NB4 (cell line): ENCODE results near the gene CALR3.

Experiments used
- DNase-seq: peaks from one replicate; pipeline ENCODE4 v3.0.0; 2010; ENCODE audit warnings: low read depth
- H3K4me3 ChIP-seq: one replicate; pipeline ENCODE4 v1.5.1; 2011; ENCODE audit warnings: mild to moderate bottlenecking, low read depth, low read length, moderate library complexity
- CTCF ChIP-seq: IDR thresholded peaks from one replicate; pipeline ENCODE4 v1.5.1; 2012; ENCODE audit warnings: low read depth, low read length
- MAX ChIP-seq: IDR thresholded peaks from 2 replicates; pipeline ENCODE4 v1.6.1; 2011; ENCODE audit warnings: low read depth, low read length
- MYC ChIP-seq: IDR thresholded peaks from 2 replicates; pipeline ENCODE4 v1.6.1; 2011; ENCODE audit warnings: low read depth, low read length
- POLR2A ChIP-seq: IDR thresholded peaks from 2 replicates; pipeline ENCODE4 v1.6.1; 2011; ENCODE audit warnings: mild to moderate bottlenecking; ENCODE audit not compliant: insufficient read length; ENCODE audit errors: extremely low read depth

CALR3 gene

DNA sequence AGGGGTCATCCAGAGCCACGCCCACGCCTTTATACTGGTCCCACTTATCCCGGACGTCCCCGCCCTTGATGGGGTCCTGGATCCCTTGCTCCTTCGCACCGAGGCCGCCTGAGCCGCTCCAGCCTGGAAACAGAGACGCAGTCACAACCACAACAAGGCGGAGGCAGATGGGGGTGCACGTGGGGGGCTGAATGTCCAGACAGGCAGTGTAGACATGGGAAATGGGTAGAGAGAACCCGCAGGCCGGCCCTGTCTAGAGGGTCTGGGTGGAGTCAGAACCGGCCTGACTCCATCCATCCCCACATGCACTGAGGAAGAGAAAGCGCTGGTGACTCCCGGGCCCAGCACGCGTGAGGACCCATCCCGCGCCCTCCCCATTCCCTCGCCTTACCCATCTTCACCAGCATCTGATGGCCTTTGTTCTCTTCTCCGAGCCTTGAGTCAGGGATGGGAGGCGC, 23.3 kb upstream of the CALR3 start:
- DNase-seq: no peak
- TF ChIP-seq MYC: no peak
- TF ChIP-seq CTCF: no peak
- TF ChIP-seq POLR2A: no peak
- no peak for TF ChIP-seq MAX
- H3K4me3 ChIP-seq: no peak overlapping the region

DNA sequence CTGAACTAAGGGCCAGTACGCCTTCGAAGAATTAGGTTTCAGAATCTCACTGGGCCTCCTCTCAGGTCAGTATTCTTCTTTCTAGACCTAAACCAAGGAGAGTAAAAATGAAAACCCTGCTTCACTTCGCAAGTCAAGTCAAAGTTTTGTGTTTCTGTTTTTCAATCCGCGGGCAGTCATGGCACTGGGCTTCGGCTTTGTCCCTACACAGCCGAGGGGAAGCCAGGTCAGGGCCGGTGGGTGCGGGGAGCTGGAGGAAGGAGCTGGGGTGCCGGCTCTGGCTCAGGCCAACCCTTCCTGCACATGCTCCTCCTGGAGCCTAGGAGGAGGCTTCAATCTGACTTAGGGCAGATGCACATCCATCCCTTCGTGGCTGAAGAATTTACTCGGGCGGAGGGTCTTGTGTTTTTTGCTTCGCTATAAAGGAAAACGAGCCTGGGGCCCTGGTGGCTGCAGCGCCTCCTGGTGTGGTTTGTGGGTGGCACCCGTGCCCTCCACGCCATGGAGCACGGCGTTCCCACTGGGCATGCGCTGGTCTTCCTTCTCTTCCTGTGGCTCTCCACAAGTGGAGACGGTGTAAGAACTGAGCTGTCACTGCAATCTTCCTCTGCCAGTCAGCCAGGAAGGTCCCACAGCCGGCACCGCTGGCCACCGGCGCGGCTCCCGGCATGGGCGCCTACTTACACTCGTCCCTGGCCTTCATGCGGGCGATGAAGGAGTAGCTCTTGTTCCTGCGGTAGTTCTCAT, 22.7 kb upstream of the CALR3 start:
- TF ChIP-seq MAX (no peak), POLR2A (no peak), MYC (no peak), CTCF (no peak)
- DNase-seq: no peak
- H3K4me3 ChIP-seq: no peak overlapping the region

GRCh38 chr19:16518061-16518460, 22.1 kb upstream of the CALR3 start:
- H3K4me3 ChIP-seq: no peak overlapping the region
- no peak for DNase-seq
- TF ChIP-seq POLR2A: no peak
- TF ChIP-seq MAX: no peak
- TF ChIP-seq CTCF: no peak
- no peak for TF ChIP-seq MYC

DNA sequence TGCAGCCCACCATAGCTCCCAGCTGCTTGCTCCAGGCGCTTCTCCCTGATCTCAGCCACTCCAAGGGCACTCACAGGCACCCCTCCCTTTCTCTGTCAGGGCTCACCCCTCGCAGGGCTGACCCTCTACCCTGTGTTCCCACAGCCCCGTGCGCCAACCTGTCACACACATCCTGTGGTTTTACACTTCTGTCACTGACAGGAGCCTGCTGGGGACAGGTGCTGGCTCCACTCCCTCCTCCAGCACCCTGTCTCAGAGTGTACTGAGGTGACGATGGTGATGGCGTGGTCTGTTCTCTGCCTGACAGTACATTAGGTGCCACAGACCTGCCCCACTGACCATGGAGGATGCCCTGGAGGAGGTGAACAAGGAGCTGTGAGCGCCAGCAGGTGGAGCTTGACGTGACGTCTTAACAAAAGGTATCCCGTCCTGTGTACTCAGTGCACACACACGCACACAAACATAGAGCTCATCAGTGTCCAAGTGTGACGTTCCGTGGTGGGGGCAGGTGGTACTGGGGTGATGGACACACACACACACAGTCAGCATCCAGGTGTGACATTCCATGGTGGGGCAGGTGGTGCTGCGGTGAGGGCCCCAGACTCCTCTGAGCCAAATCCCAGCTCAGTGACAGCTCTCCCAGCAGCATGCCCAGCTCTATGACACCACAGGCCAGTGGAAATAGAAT, 21.1 kb upstream of the CALR3 start:
- no peak overlapping the region for H3K4me3 ChIP-seq
- DNase-seq: no peak
- TF ChIP-seq POLR2A: no peak
- TF ChIP-seq CTCF: no peak
- TF ChIP-seq MAX: no peak
- no peak for TF ChIP-seq MYC

DNA sequence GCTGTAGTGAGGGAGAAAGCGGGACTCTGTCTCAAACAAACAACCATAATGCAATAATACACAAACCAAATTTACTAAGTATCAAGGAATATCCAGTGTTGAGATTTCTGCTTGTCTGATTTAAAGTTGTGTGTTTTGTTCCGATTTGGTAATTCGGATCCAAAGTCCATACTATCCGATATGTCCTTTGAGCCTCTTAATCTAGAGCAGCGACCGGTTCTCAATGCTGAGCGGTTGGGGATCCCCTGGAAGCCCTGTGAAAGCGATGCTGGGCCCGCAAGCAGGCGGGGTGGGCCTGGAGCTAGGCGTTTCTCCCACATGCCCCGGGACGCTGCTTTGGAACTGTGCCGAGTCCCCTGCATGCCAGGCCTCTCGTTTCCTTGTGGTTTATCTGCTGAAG, 20.4 kb upstream of the CALR3 start:
- DNase-seq: no peak
- H3K4me3 ChIP-seq: no peak overlapping the region
- TF ChIP-seq MAX (no peak), MYC (no peak), POLR2A (no peak), CTCF (no peak)
